ENCODE measurements around the gene LARP4.
"Not testable (repeated sequence)": the region's sequence is repeated elsewhere in the genome, so short reads cannot be mapped to it uniquely, and the experiment has no call there.

The LARP4 gene

DNA sequence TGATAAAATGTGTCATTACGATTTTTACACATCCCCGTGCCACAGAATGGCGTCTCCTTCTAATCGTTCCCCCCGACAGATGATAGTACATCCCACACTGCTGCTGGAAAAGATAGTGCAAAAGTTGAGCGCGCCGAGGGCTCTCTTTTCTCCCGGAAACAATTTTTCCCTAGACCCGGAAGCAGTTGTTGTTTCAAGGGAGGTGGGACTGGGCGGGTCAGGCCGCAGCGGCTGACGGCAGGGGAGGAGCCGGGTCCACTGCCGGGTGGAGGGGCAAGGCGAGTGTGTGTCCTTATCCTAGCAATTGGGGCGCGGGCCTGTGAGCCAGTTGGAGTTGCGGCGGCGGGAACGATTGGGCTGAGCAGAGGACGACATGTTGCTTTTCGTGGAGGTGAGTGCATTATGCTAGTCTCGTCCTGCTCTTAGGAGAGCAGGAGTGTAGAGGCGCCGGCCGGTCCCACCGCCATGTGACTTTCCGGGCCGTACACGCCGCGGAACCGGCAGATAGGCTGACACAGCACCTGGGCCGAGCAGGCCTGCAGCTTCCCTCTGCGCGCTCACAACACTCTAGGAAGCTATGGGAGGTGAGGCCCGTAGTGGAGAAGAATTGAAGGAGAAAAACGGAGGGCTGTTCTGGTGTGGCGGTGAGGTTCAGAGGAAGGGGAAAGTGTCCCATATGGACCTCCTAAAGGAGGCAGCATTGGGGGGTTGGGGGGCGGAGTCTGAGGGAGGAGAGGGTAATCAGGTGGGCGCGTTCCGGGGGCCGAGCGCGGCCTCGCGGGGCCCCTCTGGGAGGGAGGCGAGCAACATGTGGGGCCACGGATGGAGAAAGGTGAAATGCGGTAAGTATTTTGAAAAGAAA, at the start of gene LARP4:
TSS of gene LARP4 (plus strand) at position 248 of the 862 bp plus-strand sequence. CDS start at position 374, 126 bp downstream.
- Mint-ChIP-seq H3K27ac (peak within 1 kb of the TSS; percentile 99), H3K4me3 (peak within 1 kb of the TSS; percentile 99), H3K36me3 (ENCODE audit: low read depth) (peaks cover 26% of the 10 kb centered on the region), H3K9me3 (no peaks in the 10 kb centered on the region), H3K27me3 (peaks cover 6% of the 10 kb centered on the region), H3K4me1 (ENCODE audit: low read depth) (peaks cover 33% of the 10 kb centered on the region)

DNA sequence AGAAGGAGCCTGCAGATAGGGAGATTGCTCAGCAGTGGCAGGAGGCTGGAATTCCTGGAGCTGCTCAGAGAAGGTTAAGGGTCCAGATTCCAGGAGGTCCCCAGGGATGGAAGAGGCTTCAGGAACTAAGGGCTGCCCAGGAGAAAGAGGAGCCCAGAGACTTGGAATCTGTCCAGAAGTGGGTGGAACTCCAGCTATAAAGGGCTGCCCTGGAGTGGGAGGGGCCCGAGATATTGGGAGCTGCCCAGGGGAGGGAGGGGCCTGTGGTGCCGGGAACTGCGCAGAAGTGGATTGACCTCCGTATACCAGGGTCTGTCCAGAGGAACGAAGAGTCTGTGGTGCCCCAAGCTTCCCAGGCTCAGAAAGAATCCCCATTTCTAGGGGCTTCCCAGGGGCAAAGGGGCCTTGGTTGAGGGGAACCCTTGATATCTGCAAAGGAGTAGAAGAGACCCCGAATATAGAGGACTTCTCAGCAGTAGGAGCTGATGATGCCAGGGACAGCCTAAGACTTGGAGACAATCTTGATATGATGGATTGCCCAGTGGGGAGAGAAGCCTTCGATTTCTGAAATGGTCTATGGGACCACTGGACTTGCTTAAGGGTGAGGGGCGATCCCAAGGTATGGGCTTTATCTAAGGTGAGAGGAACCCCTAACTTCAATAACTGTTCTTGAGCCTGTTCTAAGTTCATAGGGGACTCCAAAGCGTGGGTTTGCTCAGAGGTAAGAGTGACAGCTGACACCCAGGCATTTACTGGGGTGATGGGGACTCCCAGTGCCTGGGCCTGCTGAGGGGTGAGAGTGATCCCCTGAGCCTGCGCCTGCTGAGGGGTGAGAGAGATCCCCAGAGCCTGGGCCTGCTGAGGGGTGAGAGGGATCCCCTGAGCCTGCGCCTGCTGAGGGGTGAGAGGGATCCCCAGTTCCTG, 49.3 kb upstream of the LARP4 start:
- H3K36me3 Mint-ChIP-seq (ENCODE audit: low read depth): no peaks in the 10 kb centered on the region
- no peak overlapping the region for H3K4me3 Mint-ChIP-seq
- H3K9me3 Mint-ChIP-seq: no peaks in the 10 kb centered on the region
- H3K4me1 Mint-ChIP-seq (ENCODE audit: low read depth): no peaks in the 10 kb centered on the region
- no peaks in the 10 kb centered on the region for H3K27me3 Mint-ChIP-seq
- H3K27ac Mint-ChIP-seq: no peak overlapping the region

GRCh38 chr12:50353404-50353803, 47.3 kb upstream of the LARP4 start:
- no peaks in the 10 kb centered on the region for H3K4me1 Mint-ChIP-seq (ENCODE audit: low read depth)
- no peaks in the 10 kb centered on the region for H3K36me3 Mint-ChIP-seq (ENCODE audit: low read depth)
- no peaks in the 10 kb centered on the region for H3K9me3 Mint-ChIP-seq
- no peak overlapping the region for H3K27ac Mint-ChIP-seq
- no peaks in the 10 kb centered on the region for H3K27me3 Mint-ChIP-seq
- no peak overlapping the region for H3K4me3 Mint-ChIP-seq

DNA sequence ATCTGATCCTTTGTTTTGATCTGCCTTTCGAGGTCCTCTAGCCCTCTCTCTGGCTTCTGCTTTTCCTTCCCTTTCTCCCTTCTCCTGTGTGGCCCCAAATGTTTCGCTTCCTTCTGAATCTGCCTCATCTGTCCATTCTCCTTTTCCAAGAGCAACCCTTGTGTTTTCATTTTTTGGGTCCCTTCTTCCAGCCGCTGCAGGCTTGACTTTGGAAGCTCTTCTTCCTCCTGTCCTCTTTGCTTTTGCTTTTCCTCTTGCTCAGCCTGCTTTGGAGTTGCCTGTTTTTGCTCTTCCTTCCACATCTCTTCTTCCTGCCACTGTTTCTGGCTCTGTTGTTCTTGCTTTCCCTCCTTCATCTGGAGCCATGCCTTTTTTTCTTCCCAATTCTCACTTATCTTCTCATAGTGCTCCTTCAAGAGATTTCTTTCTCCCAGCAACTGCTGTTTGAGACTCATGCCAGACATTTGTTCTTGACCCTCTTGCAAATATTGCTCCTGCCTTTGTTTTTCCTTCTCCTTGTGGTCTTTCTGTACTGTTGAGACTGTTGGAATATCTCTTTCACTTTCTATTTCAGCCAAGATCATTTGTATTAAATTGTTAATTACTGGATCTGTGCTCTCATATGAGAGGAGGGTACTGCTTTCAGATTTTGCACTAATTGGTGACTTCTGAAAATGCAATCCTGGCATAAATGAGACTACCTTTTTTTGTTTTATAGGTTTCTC, 46.7 kb upstream of the LARP4 start:
- Mint-ChIP-seq H3K9me3 (no peaks in the 10 kb centered on the region), H3K27me3 (no peaks in the 10 kb centered on the region), H3K27ac (no peak overlapping the region), H3K36me3 (ENCODE audit: low read depth) (no peaks in the 10 kb centered on the region), H3K4me1 (ENCODE audit: low read depth) (no peaks in the 10 kb centered on the region), H3K4me3 (no peak overlapping the region)

- H3K4me3 Mint-ChIP-seq: no peak overlapping the region
- H3K9me3 Mint-ChIP-seq: no peaks in the 10 kb centered on the region
- no peak overlapping the region for H3K27ac Mint-ChIP-seq
- H3K27me3 Mint-ChIP-seq: no peaks in the 10 kb centered on the region
- no peaks in the 10 kb centered on the region for H3K36me3 Mint-ChIP-seq (ENCODE audit: low read depth)
- H3K4me1 Mint-ChIP-seq (ENCODE audit: low read depth): no peaks in the 10 kb centered on the region
Measured at GRCh38 chr12:50354908-50355307, 45.8 kb upstream of the LARP4 start.

DNA sequence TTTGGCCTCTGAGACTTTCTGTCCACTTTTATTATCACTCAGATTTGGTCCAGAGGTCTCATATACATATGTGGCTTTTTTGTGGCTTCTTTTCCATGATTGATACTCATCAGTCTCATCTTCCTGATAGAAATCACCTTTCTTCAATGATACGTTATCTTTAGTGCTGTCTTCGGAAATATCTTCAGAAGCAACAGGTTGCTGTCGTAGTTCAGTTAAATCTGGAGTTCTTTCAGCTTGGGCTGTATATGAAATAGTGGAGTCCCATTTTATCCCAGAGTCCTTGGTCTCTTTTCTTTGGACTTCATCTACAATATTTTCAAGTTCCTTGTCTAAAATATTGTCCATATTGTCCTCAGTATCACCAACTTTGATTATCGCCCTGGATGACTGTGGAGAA, 45.3 kb upstream of the LARP4 start:
- H3K27ac Mint-ChIP-seq: no peak overlapping the region
- H3K36me3 Mint-ChIP-seq (ENCODE audit: low read depth): no peaks in the 10 kb centered on the region
- no peaks in the 10 kb centered on the region for H3K9me3 Mint-ChIP-seq
- no peak overlapping the region for H3K4me3 Mint-ChIP-seq
- H3K27me3 Mint-ChIP-seq: no peaks in the 10 kb centered on the region
- H3K4me1 Mint-ChIP-seq (ENCODE audit: low read depth): no peaks in the 10 kb centered on the region

DNA sequence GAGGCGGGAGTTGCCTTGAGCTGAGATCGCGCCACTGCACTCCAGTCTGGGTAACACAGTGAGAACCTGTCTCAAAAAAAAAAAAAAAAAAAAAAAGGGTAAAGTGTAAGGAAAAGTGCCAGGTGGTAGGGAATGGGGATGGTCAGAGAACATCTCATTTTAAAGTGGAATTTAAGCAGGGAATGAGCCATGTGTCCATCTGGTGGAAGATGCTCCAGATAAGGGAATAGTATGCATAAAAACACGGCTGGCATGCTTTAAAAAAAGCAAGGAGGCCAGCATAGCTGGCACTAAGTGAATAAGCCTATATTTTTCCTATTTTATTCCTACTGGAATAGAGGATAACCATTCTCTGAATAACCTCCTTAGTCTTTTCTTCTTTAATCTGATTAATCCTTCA, 38.0 kb upstream of the LARP4 start:
- H3K27me3 Mint-ChIP-seq: peaks cover 6% of the 10 kb centered on the region
- H3K27ac Mint-ChIP-seq: no peak overlapping the region
- H3K4me1 Mint-ChIP-seq (ENCODE audit: low read depth): no peaks in the 10 kb centered on the region
- no peaks in the 10 kb centered on the region for H3K36me3 Mint-ChIP-seq (ENCODE audit: low read depth)
- no peak overlapping the region for H3K4me3 Mint-ChIP-seq
- H3K9me3 Mint-ChIP-seq: no peaks in the 10 kb centered on the region

DNA sequence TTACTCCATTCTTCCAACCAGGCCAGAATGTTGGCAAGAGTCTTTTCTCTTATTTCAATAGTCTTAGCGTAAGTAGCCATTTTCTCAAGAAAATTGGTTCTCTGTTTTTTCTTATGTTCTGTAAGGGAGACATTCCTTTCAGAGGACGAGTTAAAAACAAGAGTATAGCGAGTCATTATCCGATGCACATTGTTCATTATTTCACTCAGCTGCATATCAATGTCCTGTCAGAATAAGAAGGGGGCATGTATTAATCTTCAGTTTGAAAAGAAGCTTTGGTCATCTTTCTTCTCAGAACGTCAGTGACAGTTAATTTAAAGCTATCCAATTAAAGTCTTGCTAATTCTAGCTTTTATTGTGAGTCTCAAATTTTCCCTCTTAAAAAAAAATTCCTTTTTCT, 37.5 kb upstream of the LARP4 start:
- no peaks in the 10 kb centered on the region for H3K4me1 Mint-ChIP-seq (ENCODE audit: low read depth)
- no peaks in the 10 kb centered on the region for H3K9me3 Mint-ChIP-seq
- peaks cover 6% of the 10 kb centered on the region for H3K27me3 Mint-ChIP-seq
- H3K27ac Mint-ChIP-seq: no peak overlapping the region
- H3K36me3 Mint-ChIP-seq (ENCODE audit: low read depth): no peaks in the 10 kb centered on the region
- no peak overlapping the region for H3K4me3 Mint-ChIP-seq

DNA sequence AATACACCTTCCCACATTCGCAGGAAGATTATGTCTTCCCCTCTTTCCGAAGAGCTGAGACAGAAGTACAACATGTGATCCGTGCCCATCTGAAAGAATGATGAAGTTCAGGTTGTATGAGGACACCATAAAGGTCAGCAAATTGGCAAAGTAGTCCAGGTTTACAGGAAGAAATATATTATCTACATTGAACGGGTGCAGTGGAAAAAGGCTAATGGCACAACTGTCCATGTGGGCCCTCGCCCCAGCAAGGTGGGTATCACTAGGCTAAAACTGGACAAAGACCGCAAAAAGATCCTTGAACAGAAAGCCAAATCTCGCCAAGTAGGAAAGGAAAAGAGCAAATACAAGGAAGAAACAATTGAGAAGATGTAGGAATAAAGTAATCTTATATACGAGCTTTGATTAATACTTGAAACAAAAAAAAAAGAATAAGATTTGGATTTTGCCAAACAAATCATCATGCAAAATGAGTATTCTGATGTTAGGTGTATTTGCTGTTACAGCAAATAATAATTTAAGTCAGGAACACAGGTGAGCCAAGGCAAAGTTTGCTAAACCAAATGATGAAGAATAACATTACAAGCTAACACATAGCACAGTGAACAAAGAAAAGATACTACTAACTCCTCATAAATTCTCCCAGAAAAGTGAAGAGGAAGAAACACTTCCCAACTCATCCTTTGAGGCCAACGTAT, 34.8 kb upstream of the LARP4 start:
- H3K27me3 Mint-ChIP-seq: peaks cover 6% of the 10 kb centered on the region
- H3K36me3 Mint-ChIP-seq (ENCODE audit: low read depth): no peaks in the 10 kb centered on the region
- H3K9me3 Mint-ChIP-seq: no peaks in the 10 kb centered on the region
- H3K4me1 Mint-ChIP-seq (ENCODE audit: low read depth): no peaks in the 10 kb centered on the region
- H3K27ac Mint-ChIP-seq: no peak overlapping the region
- H3K4me3 Mint-ChIP-seq: no peak overlapping the region

DNA sequence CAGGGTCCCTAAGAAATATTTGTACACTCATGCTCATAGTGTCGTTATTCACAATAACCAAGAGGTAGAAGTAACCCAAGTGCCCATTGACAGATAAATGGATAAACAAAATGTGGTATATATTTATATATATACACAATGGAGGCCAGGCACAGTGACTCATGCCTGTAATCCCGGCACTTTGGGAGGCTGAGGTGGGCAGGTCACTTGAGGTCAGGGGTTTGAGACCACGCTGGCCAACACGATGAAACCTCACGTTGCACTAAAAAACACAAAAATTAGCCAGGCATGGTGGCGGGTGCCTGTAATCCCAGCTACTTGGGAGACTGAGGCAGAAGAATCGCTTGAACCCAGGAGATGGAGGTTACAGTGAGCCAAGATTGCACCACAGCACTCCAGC, 30.0 kb upstream of the LARP4 start:
- not testable (repeated sequence) for H3K4me3 Mint-ChIP-seq; H3K4me1 Mint-ChIP-seq (ENCODE audit: low read depth); H3K27ac Mint-ChIP-seq; H3K36me3 Mint-ChIP-seq (ENCODE audit: low read depth); H3K27me3 Mint-ChIP-seq; H3K9me3 Mint-ChIP-seq

DNA sequence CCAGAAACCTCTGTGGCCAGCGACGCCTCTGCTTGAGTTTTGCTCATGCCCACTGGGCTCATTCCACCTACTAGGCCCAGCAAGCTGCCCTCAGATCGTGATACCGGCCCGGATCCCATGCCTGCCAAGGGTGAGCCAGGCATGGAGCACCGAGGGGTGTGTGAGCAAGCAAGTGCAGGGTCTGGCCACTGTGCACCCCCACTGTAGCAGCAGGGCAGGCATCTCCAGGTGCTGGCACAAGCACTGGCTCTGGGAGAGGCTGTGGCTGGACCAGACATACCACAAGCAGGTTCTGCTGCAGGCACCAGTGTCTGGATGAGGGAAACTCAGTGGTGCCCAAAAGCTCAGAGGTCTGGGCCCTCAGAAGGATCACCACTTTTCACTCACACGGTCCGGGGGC, 24.9 kb upstream of the LARP4 start:
- no peak overlapping the region for H3K4me3 Mint-ChIP-seq
- H3K27me3 Mint-ChIP-seq: no peaks in the 10 kb centered on the region
- H3K36me3 Mint-ChIP-seq (ENCODE audit: low read depth): no peaks in the 10 kb centered on the region
- no peaks in the 10 kb centered on the region for H3K9me3 Mint-ChIP-seq
- no peaks in the 10 kb centered on the region for H3K4me1 Mint-ChIP-seq (ENCODE audit: low read depth)
- H3K27ac Mint-ChIP-seq: no peak overlapping the region

- H3K9me3 Mint-ChIP-seq: no peaks in the 10 kb centered on the region
- H3K27me3 Mint-ChIP-seq: no peaks in the 10 kb centered on the region
- H3K27ac Mint-ChIP-seq: no peak overlapping the region
- H3K4me3 Mint-ChIP-seq: no peak overlapping the region
- H3K36me3 Mint-ChIP-seq (ENCODE audit: low read depth): no peaks in the 10 kb centered on the region
- H3K4me1 Mint-ChIP-seq (ENCODE audit: low read depth): no peaks in the 10 kb centered on the region
Measured at GRCh38 chr12:50380761-50381325, 19.8 kb upstream of the LARP4 start.

- no peak overlapping the region for H3K4me3 Mint-ChIP-seq
- no peak overlapping the region for H3K27ac Mint-ChIP-seq
- no peaks in the 10 kb centered on the region for H3K9me3 Mint-ChIP-seq
- H3K27me3 Mint-ChIP-seq: no peaks in the 10 kb centered on the region
- H3K36me3 Mint-ChIP-seq (ENCODE audit: low read depth): no peaks in the 10 kb centered on the region
- H3K4me1 Mint-ChIP-seq (ENCODE audit: low read depth): no peaks in the 10 kb centered on the region
Measured at GRCh38 chr12:50387487-50387886, 13.2 kb upstream of the LARP4 start.

- H3K4me3 Mint-ChIP-seq: no peak overlapping the region
- no peaks in the 10 kb centered on the region for H3K27me3 Mint-ChIP-seq
- H3K4me1 Mint-ChIP-seq (ENCODE audit: low read depth): no peaks in the 10 kb centered on the region
Measured at GRCh38 chr12:50387972-50388478, 12.7 kb upstream of the LARP4 start.

More at GRCh38 chr12:50387972-50388478, 12.7 kb upstream of the LARP4 start:
- Mint-ChIP-seq H3K9me3 (no peaks in the 10 kb centered on the region), H3K27ac (no peak overlapping the region), H3K36me3 (ENCODE audit: low read depth) (no peaks in the 10 kb centered on the region)

Measured in stimulated activated naive CD8-positive, alpha-beta T cell treated with anti-CD3 and anti-CD28 coated beads, Interleukin-15, Interleukin-2, amounts not matched to agents 100 ng/mL and 50 ng/mL, for 24 hours (primary cell).